Activated T-helper 1 cell treated with anti-CD3 and anti-CD28 coated beads, Interleukin-12 subunit alpha, Interleukin-12 subunit beta, Interleukin-2, Interleukin-4 antibody, amounts not matched to agents 30 ng/mL and 10 ng/mL and 1 ng/mL, durations not matched to agents 14 hours and 24 hours and 36 hours (primary cell): Measurements from ENCODE around the gene DMKN. TPM values are rescaled to one million over a fixed set of nuclear protein-coding genes. Genes with fewer than 3 reads are reported as not detected.

Experiments
- DNase-seq: peaks from one replicate; pipeline ENCODE4 v3.0.0; 2021; ENCODE audit warnings: low spot score
- H3K27ac Mint-ChIP-seq: one replicate; pipeline ENCODE4 v1.8.0; 2021; ENCODE audit warnings: mild to moderate bottlenecking, mixed read lengths
- H3K27me3 Mint-ChIP-seq: one replicate; pipeline ENCODE4 v1.8.0; 2022; ENCODE audit warnings: mild to moderate bottlenecking, moderate library complexity, mixed read lengths; ENCODE audit not compliant: insufficient read depth
- H3K36me3 Mint-ChIP-seq: one replicate; pipeline ENCODE4 v1.8.0; 2021; ENCODE audit warnings: low read depth, mixed read lengths
- H3K4me1 Mint-ChIP-seq: one replicate; pipeline ENCODE4 v1.8.0; 2021; ENCODE audit warnings: low read depth, mixed read lengths
- H3K4me3 Mint-ChIP-seq: one replicate; pipeline ENCODE4 v1.8.0; 2021; ENCODE audit warnings: mild to moderate bottlenecking, moderate library complexity, mixed read lengths
- H3K9me3 Mint-ChIP-seq: one replicate; pipeline ENCODE4 v1.8.0; 2021; ENCODE audit warnings: mixed read lengths
- intact Hi-C: fragments of 100-400 bp; cut with micrococcal nuclease; formaldehyde crosslinking; loops from one replicate; pipeline ENCODE4 v1.15.1; 2024
- total RNA-seq: library from RNA; stranded (reverse); gene quantifications from 2 replicates; pipeline ENCODE4 v1.2.3, GENCODE V29; 2022

The DMKN gene
- total RNA-seq, 1 donor from 2014 or later, result not detected

DNA sequence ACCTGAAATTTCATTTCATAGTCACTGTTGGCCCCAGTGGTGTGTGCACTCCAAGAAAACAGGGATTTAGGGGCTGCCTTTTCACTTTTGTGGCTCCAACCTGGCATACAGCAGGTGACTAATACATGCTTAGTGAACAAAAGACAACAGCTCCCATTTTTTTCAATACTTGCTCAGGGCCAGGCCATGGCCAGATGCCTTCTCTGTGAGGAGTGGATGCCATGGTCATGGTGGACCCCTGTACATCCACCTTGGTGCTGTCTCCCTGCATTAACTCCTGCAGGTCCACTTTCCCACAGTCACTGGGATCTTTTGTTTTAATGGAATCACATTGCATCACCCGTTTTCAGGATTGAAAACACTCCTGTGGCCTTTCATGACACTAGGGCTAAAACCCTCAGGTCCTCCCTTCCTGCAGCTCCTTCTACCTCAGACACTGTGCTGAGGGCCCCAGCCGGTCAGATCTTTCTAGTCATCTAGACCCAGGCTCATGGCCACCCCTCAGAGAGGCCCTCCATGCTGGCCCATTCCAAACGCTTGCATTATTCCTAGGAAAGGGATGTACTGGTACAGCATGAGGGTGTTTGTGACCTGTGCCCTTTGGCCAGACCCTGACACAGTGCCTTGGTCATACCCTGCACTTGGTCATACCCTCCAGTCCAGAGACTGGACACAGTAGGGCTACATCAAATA is 30.8 kb upstream of the DMKN start:
- intact Hi-C loops, result loop anchor here (2.0 kb wide), 1 partner anchor 101 kb away; no protein-coding TSS in a partner anchor
- Mint-ChIP-seq H3K36me3 (peaks cover 18% of the 10 kb centered on the region), H3K4me3 (peak overlapping the region; percentile 97), H3K4me1 (peaks cover 31% of the 10 kb centered on the region), H3K27me3 (no peaks in the 10 kb centered on the region), H3K27ac (peak overlapping the region; percentile 78), H3K9me3 (no peaks in the 10 kb centered on the region)
- DNase-seq, result no peak

GRCh38 chr19:35543280-35544109 is 30.0 kb upstream of the DMKN start:
- Mint-ChIP-seq H3K9me3 (no peaks in the 10 kb centered on the region), H3K4me3 (peak overlapping the region; percentile 19), H3K4me1 (peaks cover 26% of the 10 kb centered on the region), H3K36me3 (peaks cover 14% of the 10 kb centered on the region), H3K27ac (no peak overlapping the region), H3K27me3 (no peaks in the 10 kb centered on the region)
- DNase-seq, result no peak
- intact Hi-C loops, result loop anchor here (2.0 kb wide), 1 partner anchor 101 kb away; no protein-coding TSS in a partner anchor

GRCh38 chr19:35542209-35542608 is 28.8 kb upstream of the DMKN start:
- no peak for DNase-seq
- Mint-ChIP-seq H3K9me3 (no peaks in the 10 kb centered on the region), H3K36me3 (peaks cover 12% of the 10 kb centered on the region), H3K27ac (no peak overlapping the region), H3K4me3 (no peak overlapping the region), H3K27me3 (no peaks in the 10 kb centered on the region), H3K4me1 (peaks cover 23% of the 10 kb centered on the region)
- intact Hi-C loops, result no loop called here

GRCh38 chr19:35540356-35540927 is 27.0 kb upstream of the DMKN start:
- H3K36me3 Mint-ChIP-seq, result peaks cover 5% of the 10 kb centered on the region
- no peak overlapping the region for H3K27ac Mint-ChIP-seq
- H3K9me3 Mint-ChIP-seq, result no peaks in the 10 kb centered on the region
- H3K27me3 Mint-ChIP-seq, result peaks cover 2% of the 10 kb centered on the region
- no peak overlapping the region for H3K4me3 Mint-ChIP-seq
- no peak for DNase-seq
- intact Hi-C loops, result no loop called here
- H3K4me1 Mint-ChIP-seq, result peaks cover 9% of the 10 kb centered on the region

GRCh38 chr19:35539850-35540249 is 26.4 kb upstream of the DMKN start:
- no peak for DNase-seq
- intact Hi-C loops, result no loop called here
- H3K27me3 Mint-ChIP-seq, result peaks cover 2% of the 10 kb centered on the region
- H3K27ac Mint-ChIP-seq, result no peak overlapping the region
- no peak overlapping the region for H3K4me3 Mint-ChIP-seq
- peaks cover 5% of the 10 kb centered on the region for H3K36me3 Mint-ChIP-seq
- H3K9me3 Mint-ChIP-seq, result no peaks in the 10 kb centered on the region
- peaks cover 8% of the 10 kb centered on the region for H3K4me1 Mint-ChIP-seq

DNA sequence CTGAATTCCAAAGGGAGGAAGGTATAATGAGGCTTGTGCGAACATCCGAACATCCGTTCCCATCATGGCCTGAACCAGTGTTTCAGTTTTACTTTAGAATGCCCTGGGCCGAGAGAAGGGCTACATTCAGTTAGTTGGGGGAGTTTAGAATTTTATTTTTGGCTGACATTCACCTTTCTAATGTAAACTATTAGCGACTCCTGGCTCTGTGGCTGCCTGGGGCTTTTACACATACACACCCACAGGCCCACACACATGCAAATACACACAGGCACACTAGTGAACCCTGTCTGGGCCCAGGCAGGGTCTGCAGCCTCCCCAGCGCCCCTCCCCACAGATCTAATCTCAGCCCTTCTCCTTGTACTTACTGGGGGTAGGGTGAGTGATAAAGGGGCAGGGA is 25.9 kb upstream of the DMKN start:
- H3K27me3 Mint-ChIP-seq, result peaks cover 3% of the 10 kb centered on the region
- peaks cover 5% of the 10 kb centered on the region for H3K36me3 Mint-ChIP-seq
- no peak for DNase-seq
- H3K4me3 Mint-ChIP-seq, result no peak overlapping the region
- peaks cover 3% of the 10 kb centered on the region for H3K4me1 Mint-ChIP-seq
- no peak overlapping the region for H3K27ac Mint-ChIP-seq
- intact Hi-C loops, result no loop called here
- no peaks in the 10 kb centered on the region for H3K9me3 Mint-ChIP-seq

DNA sequence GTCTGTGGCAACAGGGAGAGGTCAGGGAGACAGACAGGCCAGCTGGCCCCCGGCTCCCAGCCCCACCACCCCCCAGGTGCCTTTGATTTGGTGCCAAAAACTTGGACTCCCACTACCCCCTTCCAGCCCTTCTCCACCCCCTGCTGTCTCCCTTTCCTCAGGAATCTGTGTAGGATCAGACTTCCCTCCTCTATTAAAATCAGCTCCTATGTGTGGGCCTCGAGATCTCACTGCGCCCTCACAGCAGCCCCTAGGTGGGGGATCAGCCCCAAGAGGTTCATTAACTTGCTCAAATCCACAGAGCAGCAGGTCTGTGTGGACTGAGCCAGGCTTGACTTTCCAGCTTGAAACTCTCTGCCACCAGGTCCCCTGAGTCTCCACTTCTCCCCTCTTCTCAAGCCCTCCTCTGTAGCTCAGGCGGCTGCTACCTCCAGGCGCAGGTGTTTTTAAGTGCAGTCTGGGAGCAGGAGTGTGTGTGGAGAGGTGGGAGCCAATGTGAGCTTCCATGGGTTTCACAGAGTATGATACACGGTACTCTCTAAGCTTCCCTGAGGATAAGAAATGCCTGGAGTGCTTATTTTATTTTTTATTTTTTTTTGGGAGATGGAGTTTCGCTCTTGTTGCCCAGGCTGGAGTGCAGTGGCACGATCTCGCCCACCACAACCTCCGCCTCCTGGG is 21.5 kb upstream of the DMKN start:
- H3K4me1 Mint-ChIP-seq, result peaks cover 7% of the 10 kb centered on the region

GRCh38 chr19:35533822-35534392 is 20.5 kb upstream of the DMKN start:
- peak; percentile 21 for DNase-seq
- Mint-ChIP-seq H3K27me3 (peaks cover 26% of the 10 kb centered on the region), H3K4me3 (peak overlapping the region; percentile 56), H3K36me3 (no peaks in the 10 kb centered on the region), H3K9me3 (no peaks in the 10 kb centered on the region), H3K4me1 (peaks cover 7% of the 10 kb centered on the region), H3K27ac (peak overlapping the region; percentile 26)
- intact Hi-C loops, result loop anchor here (2.0 kb wide), 1 partner anchor 23 kb away; no protein-coding TSS in a partner anchor

More for the DNA sequence above, 21.5 kb upstream of the DMKN start:
- peaks cover 24% of the 10 kb centered on the region for H3K27me3 Mint-ChIP-seq
- no peak overlapping the region for H3K4me3 Mint-ChIP-seq
- no peaks in the 10 kb centered on the region for H3K9me3 Mint-ChIP-seq
- intact Hi-C loops, result loop anchor here (2.0 kb wide), 1 partner anchor 24 kb away; no protein-coding TSS in a partner anchor
- no peaks in the 10 kb centered on the region for H3K36me3 Mint-ChIP-seq
- H3K27ac Mint-ChIP-seq, result no peak overlapping the region
- no peak for DNase-seq

DNA sequence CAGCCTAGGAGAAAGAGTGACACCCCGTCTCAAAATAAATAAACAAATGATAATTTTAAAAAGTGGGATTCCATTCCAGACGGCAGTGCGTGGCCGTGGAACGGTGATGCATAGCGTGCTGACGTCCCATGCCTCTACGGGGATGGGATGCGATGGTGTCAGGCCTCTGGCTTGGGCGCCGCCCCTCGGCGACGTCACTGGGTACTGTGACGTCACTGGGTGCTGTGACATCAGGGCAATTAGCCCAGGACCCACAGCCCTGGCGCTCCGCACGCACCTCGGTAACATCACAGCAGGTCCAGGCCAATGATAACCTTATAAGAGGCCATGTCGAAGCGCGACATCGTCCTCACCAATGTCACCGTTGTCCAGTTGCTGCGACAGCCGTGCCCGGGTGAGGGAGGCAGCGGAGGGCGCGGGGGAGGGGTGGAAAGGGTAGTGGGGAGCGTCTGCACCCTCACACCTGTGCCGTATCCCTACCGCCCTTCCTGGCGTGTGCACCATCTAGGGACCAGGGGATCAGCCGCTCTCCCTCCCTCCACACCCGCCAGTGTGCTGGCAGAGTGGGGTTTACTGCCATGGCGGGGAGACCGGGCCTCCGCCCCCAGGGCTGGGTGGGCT is 19.9 kb upstream of the DMKN start, which contains the start of gene GAPDHS:
Gene GAPDHS, plus strand, starts transcription at position 256 of the 621 bp plus-strand sequence. Its CDS starts 72 bp downstream, at position 328.
- H3K27me3 Mint-ChIP-seq, result peaks cover 28% of the 10 kb centered on the region
- H3K36me3 Mint-ChIP-seq, result no peaks in the 10 kb centered on the region
- H3K27ac Mint-ChIP-seq, result peak within 1 kb of the TSS; percentile 26
- H3K4me1 Mint-ChIP-seq, result peaks cover 7% of the 10 kb centered on the region
- no peak for DNase-seq
- intact Hi-C loops, result no loop called here
- no peaks in the 10 kb centered on the region for H3K9me3 Mint-ChIP-seq
- peak within 1 kb of the TSS; percentile 56 for H3K4me3 Mint-ChIP-seq

GRCh38 chr19:35531291-35531690 is 17.8 kb upstream of the DMKN start:
- Mint-ChIP-seq H3K27me3 (peaks cover 30% of the 10 kb centered on the region), H3K27ac (peak overlapping the region; percentile 18), H3K4me3 (no peak overlapping the region), H3K4me1 (peaks cover 7% of the 10 kb centered on the region), H3K36me3 (no peaks in the 10 kb centered on the region), H3K9me3 (no peaks in the 10 kb centered on the region)
- DNase-seq, result no peak
- intact Hi-C loops, result no loop called here

- Mint-ChIP-seq H3K27me3 (peaks cover 30% of the 10 kb centered on the region), H3K27ac (no peak overlapping the region), H3K4me3 (no peak overlapping the region), H3K4me1 (peaks cover 7% of the 10 kb centered on the region), H3K9me3 (no peaks in the 10 kb centered on the region), H3K36me3 (no peaks in the 10 kb centered on the region)
- DNase-seq, result no peak
- intact Hi-C loops, result no loop called here
These were observed 16.1 kb upstream of the DMKN start for GRCh38 chr19:35529241-35530218.
